IPS-NIHi7 (cell line): ENCODE data around the gene GNG8.

Source experiments
- DNase-seq: peaks from one replicate; pipeline ENCODE4 v3.0.0; 2012; ENCODE audit warnings: mixed read lengths; ENCODE audit errors: extremely low spot score

GNG8 gene

GRCh38 chr19:46618670-46619231 lies 17.3 kb downstream of the GNG8 start:
- no peak for DNase-seq

DNA sequence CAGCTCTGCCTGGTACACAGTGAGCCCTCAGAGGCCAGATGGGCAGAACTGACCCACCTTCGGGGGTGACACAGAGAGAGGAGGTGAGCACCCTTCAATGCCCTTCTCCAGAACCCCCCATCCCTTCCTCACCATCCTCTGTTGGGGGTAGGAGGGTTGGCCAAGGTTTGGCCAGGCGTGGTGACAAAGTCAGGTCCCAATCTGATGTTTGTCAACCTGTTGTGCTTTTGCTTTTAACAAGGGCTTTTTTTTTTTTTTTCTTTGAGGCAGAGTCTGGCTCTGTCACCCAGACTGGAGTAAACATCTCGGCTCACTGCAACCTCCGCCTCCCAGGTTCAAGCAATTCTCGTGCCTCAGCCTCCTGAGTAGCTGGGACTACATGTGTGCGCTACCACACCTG lies 18.4 kb downstream of the GNG8 start:
- DNase-seq: no peak

- peak; percentile 86 for DNase-seq
Observed at GRCh38 chr19:46616631-46617322, 19.2 kb downstream of the GNG8 start.

- no peak for DNase-seq
Observed at GRCh38 chr19:46615966-46616365, 20.0 kb downstream of the GNG8 start.

GRCh38 chr19:46614114-46614722 lies 21.8 kb downstream of the GNG8 start:
- peak; percentile 90 for DNase-seq

DNA sequence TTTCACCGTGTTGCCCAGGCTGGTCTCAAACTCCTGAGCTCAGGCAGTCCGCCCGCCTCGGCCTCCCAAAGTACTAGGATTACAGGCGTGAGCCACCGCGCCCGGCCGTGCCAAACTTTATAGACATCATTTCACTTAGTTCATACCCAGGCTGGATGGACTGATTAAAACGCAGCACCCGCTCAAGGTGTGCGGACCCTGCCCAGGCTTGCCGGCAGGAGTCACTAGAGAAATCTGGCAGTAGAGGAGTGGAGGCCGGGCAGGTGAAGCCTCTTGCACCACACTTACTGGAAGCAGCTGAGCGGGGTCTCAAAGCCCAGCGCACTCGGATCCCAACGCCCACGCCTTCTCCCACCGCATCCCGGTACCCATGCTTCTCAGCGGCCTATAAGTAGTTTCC lies 22.5 kb downstream of the GNG8 start:
- no peak for DNase-seq

DNA sequence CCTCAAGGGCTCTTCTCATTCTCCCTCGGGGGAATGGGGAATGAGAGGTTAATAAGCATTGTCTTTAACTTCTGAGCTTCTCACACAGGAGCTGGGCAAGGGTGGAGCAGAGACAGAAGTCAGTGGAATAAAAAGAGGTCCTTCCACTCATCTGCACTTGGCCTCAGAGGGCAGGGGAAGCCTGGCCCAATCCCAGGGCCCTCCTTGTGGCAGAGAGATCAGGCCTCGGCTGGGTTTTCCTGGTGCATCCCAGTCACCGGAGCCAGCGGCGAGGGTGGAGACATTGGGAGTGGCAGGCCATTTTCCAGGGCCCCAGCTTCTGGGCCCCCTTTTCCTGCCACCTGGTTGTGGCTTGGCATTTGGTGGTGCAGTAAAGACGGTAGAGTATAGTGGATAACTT lies 24.2 kb downstream of the GNG8 start:
- no peak for DNase-seq

GRCh38 chr19:46610851-46611770 lies 24.9 kb downstream of the GNG8 start:
- DNase-seq: no peak

DNA sequence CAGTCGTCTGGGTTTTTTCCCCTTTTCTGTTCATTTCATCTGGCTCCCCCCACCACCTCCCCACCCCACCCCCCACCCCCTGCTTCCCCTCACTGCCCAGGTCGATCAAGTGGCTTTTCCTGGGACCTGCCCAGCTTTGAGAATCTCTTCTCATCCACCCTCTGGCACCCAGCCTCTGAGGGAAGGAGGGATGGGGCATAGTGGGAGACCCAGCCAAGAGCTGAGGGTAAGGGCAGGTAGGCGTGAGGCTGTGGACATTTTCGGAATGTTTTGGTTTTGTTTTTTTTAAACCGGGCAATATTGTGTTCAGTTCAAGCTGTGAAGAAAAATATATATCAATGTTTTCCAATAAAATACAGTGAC lies 25.6 kb downstream of the GNG8 start:
- no peak for DNase-seq

DNA sequence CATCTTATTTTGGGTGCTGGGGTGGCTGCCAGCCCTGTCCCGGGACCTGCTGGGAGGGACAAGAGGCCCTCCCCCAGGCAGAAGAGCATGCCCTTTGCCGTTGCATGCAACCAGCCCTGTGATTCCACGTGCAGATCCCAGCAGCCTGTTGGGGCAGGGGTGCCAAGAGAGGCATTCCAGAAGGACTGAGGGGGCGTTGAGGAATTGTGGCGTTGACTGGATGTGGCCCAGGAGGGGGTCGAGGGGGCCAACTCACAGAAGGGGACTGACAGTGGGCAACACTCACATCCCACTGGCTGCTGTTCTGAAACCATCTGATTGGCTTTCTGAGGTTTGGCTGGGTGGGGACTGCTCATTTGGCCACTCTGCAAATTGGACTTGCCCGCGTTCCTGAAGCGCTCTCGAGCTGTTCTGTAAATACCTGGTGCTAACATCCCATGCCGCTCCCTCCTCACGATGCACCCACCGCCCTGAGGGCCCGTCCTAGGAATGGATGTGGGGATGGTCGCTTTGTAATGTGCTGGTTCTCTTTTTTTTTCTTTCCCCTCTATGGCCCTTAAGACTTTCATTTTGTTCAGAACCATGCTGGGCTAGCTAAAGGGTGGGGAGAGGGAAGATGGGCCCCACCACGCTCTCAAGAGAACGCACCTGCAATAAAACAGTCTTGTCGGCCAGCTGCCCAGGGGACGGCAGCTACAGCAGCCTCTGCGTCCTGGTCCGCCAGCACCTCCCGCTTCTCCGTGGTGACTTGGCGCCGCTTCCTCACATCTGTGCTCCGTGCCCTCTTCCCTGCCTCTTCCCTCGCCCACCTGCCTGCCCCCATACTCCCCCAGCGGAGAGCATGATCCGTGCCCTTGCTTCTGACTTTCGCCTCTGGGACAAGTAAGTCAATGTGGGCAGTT lies 26.2 kb downstream of the GNG8 start:
- DNase-seq: no peak

DNA sequence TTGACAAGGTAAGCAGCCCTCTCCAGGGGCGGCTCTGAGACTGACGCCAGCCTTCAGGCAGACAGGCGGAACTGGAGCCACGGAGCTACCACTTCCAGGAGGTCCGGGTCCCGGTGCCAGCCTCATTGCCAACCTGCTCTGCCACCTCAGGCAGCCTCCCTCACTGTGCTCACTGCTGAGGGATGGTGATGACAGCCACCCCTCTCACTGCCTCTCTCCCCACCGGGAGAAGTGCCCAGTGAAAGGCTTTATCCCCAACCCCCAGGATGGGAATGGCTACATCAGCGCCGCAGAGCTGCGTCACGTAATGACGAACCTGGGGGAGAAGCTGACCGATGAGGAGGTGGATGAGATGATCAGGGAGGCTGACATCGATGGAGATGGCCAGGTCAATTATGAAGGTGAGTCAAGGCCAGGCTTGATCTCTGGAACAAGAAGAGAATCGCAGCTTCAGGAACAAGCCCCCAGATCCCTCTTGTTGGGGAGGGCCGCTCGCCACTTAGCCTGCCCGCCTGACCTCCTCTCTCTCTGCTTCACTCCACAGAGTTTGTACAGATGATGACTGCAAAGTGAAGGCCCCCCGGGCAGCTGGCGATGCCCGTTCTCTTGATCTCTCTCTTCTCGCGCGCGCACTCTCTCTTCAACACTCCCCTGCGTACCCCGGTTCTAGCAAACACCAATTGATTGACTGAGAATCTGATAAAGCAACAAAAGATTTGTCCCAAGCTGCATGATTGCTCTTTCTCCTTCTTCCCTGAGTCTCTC lies 27.2 kb downstream of the GNG8 start:
- DNase-seq: no peak

- no peak for DNase-seq
Observed at GRCh38 chr19:46608178-46608577, 27.8 kb downstream of the GNG8 start.

- no peak for DNase-seq
Observed at GRCh38 chr19:46607448-46607841, 28.6 kb downstream of the GNG8 start.

- DNase-seq: peak; percentile 2
Observed at GRCh38 chr19:46606681-46607447, 29.1 kb downstream of the GNG8 start.

DNA sequence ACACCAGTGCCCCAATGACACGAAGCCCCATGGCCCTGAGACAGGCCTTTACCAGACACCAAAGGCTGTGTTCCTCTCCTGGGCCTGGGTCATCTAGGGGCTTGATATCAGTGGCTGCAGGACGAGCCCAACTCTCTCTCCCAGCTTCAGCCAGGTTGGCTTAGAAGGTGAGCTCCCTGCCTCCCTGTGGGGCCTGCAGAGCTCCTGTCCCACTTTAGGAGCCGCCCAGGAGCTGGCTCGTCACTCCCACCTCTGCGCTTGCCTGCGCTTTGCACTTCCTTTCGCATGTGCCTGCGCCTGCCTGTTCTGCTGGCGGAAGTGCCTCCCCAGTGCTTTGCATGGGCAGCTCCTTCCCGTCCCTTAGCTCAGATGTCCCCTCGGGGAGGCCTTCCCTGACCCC lies 30.0 kb downstream of the GNG8 start:
- DNase-seq: peak; percentile 1

DNA sequence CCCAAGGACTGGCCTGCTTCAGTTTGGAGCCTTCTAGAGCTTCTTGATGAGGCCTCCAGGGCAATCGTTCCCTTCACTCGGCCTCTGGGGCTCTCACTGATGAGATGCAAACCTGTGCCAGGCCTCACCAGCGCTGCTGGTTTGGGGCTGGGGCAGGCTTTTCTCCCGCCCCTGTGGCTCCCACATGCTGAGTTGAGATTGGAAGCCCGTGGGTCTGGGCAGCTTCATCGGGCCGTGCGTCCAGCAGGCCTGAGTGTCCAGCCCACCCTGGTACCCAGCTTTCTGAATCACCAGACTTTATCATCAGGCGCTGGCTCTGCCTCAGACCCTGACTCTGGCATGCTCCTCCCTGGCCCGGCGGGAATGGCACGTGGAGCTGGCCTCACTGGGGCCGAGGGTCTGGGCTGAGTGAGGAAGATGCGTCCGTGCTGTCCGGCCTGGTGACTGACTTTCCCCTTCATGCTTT lies 30.6 kb downstream of the GNG8 start:
- no peak for DNase-seq

DNA sequence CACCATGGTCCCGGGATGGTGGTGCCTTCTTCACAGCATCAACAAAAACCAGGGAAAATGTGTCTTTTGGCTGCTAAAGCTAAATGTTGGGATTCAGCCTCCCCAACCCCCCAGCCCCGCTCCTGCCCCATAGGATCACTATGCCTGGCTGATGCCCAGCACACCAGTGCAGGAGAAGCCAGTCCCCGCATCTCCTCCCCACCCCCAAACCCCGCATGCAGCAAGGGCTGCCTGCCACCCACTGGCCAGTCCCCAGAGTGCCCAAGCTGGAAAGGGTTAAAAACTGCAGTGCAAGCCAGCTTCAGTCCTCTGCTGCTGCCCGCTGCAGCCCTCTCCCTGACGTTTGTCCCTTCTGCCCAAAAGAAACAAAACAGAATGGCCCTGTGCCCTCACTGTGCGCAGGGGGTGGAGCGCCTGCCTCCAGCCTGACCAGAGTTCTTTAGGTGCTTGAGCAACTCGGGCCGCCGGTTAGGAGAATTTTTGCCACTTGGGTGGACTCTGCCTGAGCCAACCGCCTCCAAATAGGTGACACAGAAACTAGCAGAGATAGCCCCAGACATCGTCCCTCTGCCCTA lies 31.1 kb downstream of the GNG8 start:
- DNase-seq: no peak

DNA sequence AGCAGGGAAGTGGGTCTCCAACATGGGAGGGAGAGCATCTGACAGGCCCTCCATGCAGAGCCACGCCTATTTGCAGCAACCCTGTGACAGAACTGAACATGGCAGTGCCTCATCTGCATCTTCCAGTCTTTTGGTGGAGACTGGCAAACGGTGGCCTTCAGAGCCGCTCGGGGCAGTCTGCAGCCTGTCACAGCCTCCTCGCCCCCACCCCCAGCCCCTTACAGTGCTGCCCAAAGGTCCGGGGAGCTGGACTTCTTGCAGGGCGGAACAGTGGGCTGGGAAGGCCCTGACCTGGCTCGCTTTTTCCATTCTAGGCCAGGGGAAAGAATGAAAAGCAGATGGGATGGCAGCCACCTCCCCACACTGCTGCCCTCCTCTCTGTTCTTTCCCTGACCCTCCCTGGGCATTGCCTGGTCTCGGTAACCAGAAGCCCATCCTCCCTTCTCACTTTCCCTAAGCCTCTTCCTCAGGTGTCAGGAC lies 32.2 kb downstream of the GNG8 start:
- no peak for DNase-seq

- no peak for DNase-seq
Observed at GRCh38 chr19:46603195-46603637, 32.8 kb downstream of the GNG8 start.
